Mucosa of descending colon (tissue), 3 donors: Measurements from ENCODE around the gene NKX2-2. TPM values are rescaled to one million over a fixed set of nuclear protein-coding genes. Genes with fewer than 3 reads are reported as not detected.

Experiments used
- ATAC-seq: fragments of 200-7000 bp; cut with Tn5 transposase; one replicate; pipeline ENCODE4 v1.9.1; 2020; ENCODE audit warnings: mild to moderate bottlenecking, moderate library complexity
- DNase-seq, 3 donors: peaks; one replicate each; pipeline ENCODE4 v3.0.0-alpha.2; 2020
- H3K36me3 ChIP-seq: fragments of 200-600 bp; one replicate; pipeline ENCODE4 v1.8.0; 2021; ENCODE audit warnings: low read depth, mild to moderate bottlenecking
- H3K4me1 ChIP-seq: fragments of 200-600 bp; one replicate; pipeline ENCODE4 v1.8.0; 2021; ENCODE audit warnings: low read depth, mild to moderate bottlenecking
- H3K4me3 ChIP-seq: fragments of 200-600 bp; one replicate; pipeline ENCODE4 v1.8.0; 2021; ENCODE audit warnings: mild to moderate bottlenecking
- H3K9me3 ChIP-seq: fragments of 200-600 bp; one replicate; pipeline ENCODE4 v1.8.0; 2021; ENCODE audit warnings: mild to moderate bottlenecking
- intact Hi-C, 2 donors: fragments of 100-400 bp; cut with DNase I in 1 of 2; cut with micrococcal nuclease in 1 of 2; formaldehyde crosslinking; loops; one replicate each; pipeline versions ENCODE4 v1.11.0 to v1.11.1; 2022; cut with DNase I, micrococcal nuclease
- total RNA-seq, 3 donors: library from RNA; stranded (reverse); fragmentation: NEBNext Ultra II Directional in 2 of 3; extraction: Animal tissue kit (Norgen Biotek cat#: 25700) in 2 of 3; gene quantifications; one replicate each; pipeline versions ENCODE4 v1.2.1 to v1.2.4, GENCODE V29; 2021 to 2023
- TF ChIP-seq, protein P1 (sequence below): fragments of 200-600 bp; IDR thresholded peaks from one replicate; pipeline ENCODE4 v1.8.0; 2022; ENCODE audit warnings: antibody characterized with exemption, mild to moderate bottlenecking
- donor health status: DM: no; HTN: no; CAD: no; lungs with moderate emphysema.
- donor health status: DM: no; HTN: no; CAD: no.
- donor health status: DM: no; HTN: yes; CAD: no.

Gene NKX2-2
- total RNA-seq, 3 donors from 2014 or later = 0.22 to 1.8 (median 0.81) TPM

DNA sequence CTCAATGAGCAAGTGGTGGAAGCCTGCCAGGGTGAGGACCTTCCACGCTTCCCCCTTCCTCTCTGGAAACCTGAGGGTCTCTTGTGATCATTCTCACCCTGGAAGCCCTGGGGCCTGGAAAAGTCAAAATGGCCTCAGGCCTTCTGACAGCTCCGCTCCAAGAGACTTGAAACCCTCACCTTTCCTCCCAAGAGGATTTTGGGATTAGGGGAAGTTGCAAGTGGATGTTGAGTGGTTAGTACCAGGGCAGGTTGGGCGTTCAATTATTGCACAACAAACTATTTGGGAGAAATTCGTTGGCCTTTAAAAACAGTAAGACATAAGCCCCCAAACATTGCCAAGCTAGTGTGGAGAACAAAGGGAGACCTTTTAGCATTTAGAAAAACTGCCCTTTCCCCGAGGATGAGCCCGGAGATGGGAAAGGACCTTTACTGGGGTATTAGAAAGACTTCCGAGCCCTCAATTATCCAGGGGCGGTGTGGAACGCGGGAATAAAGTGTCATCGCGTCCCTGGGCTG is 4.7 kb downstream of the NKX2-2 start:
- TF ChIP-seq, protein P1, sequence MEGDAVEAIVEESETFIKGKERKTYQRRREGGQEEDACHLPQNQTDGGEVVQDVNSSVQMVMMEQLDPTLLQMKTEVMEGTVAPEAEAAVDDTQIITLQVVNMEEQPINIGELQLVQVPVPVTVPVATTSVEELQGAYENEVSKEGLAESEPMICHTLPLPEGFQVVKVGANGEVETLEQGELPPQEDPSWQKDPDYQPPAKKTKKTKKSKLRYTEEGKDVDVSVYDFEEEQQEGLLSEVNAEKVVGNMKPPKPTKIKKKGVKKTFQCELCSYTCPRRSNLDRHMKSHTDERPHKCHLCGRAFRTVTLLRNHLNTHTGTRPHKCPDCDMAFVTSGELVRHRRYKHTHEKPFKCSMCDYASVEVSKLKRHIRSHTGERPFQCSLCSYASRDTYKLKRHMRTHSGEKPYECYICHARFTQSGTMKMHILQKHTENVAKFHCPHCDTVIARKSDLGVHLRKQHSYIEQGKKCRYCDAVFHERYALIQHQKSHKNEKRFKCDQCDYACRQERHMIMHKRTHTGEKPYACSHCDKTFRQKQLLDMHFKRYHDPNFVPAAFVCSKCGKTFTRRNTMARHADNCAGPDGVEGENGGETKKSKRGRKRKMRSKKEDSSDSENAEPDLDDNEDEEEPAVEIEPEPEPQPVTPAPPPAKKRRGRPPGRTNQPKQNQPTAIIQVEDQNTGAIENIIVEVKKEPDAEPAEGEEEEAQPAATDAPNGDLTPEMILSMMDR = no peak
- Histone ChIP-seq H3K4me1 (peaks cover 36% of the 10 kb centered on the region), H3K4me3 (no peak overlapping the region), H3K9me3 (no peaks in the 10 kb centered on the region), H3K36me3 (no peaks in the 10 kb centered on the region)
- ATAC-seq (no peak), DNase-seq (no peak)
- intact Hi-C loops = loop anchor here (5.0 to 10.0 kb wide), 3 partner anchors 272 to 674 kb away; no protein-coding TSS in a partner anchor

DNA sequence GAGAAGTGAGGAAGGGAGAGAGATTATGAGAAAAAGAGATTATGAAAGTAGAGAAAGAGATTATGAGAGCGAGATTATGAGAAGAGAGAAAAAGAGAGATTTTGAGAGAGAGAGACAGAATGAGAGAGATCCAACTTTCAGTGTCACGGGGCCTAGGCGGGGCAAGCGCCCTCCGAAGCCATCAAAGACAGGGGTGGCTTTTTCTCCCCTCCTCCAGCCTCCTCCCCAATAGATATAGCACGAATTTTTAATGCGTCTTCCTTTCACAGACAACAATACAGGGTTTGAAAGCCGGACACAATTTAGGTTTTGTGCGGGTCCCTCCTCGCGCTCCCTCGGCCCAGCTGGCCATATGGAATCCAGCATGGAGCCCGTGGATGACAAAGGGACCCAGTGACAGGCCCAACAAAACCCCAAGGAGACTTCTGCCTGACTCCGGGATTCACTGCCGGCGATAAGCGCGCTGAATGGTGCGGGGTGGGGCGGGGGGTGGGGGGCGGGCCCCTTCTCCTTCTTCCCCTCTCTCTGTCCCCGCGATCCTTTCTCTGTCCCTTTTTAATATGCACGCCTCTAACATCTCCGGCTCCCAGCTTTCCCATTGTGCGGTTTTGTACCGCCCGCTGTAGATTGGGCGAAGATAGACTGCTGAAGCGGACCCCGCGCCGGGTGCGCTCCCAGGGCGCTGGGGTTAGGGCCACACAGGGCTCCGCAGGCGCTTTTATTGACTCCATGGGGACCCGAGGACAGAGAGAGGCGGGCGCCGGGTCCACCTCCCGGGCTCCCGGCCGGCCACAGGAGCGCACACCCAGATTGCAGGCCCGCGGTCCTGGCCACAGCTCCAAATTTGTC is 5.4 kb downstream of the NKX2-2 start:
- Histone ChIP-seq H3K9me3 (no peaks in the 10 kb centered on the region), H3K36me3 (no peaks in the 10 kb centered on the region), H3K4me1 (peaks cover 35% of the 10 kb centered on the region), H3K4me3 (no peak overlapping the region)
- ATAC-seq = no peak
- intact Hi-C loops = loop anchor here (5.0 to 10.0 kb wide), 3 partner anchors 271 to 674 kb away; no protein-coding TSS in a partner anchor
- TF ChIP-seq, protein P1 = no peak
- no peak for DNase-seq

DNA sequence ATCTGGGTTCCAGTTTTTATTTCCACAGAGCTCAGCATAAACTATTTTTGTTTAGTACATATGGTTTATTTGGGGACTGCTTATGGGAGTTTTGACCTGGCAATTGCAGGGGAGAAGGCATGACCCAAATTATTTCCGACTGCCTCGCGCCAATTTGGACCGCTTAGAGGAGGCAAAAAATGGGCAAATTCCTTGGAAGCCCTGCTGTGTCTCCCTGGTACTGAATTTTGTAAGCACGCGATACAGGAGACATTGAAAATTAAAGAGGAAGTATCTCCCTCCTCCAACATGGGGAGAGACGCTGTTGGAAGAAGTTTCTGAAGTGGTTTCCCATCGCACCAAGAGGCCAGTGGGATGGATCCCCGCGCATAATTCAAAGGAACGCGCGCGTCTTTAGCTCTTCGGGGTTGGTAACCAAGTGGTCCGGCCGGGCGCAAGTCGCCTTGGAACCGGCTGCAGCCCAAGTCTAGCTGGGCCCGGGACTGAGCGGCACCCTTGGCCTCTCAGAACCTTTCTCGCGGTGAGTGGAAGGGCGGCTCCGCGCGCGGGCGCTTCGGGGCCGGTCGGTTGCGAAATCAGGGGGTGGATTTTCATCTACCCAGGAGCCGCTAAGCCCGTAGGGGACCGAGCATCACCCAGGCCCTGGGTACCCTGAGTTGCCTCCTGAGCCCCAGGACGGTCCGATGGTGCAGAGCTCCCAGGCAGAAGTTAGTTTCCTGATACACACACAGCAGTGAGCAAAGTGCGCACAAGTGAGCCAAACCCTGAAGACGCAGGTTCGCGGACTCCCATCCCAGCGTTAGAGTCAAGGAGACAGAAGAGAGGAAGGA is 6.2 kb downstream of the NKX2-2 start:
- no peak for DNase-seq
- ATAC-seq = no peak
- intact Hi-C loops = loop anchor here (5.0 to 10.0 kb wide), 3 partner anchors 270 to 673 kb away; no protein-coding TSS in a partner anchor

DNA sequence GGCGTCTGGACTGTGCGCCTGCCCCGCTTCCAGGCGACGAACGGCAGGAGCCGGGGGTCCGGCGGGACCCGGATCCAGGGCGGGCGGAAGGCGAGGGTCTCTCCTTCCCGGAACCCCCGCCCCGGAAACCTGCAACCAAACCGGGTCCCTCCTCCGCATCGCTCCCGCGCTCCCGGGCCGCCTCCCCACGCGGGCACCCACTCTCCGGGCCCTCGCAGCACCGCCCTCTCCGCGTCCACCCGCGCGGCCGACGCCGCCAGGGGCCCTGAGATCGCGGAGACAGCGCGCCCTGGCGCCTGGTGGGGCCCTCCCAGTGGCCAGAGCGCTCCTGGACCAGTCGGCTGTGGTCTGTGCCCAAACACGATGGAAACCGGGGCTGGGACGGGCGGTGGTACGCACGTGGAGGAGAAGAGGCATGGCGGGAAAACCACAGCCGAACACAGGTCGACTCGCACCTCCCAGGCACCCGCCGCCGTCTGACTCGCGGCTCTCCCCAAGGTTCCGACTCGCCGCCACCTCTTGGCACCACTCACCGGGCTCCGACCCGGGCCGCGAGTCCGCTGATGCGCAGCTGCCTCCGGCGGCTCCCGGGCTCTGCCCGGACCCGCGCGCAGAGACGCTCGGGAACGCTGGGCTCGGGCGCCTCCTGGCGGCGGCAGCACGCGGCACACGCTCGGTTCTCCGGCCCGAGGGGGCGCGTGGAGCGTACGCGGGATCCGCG is 7.9 kb downstream of the NKX2-2 start:
- Histone ChIP-seq H3K36me3 (no peaks in the 10 kb centered on the region), H3K9me3 (no peaks in the 10 kb centered on the region), H3K4me1 (peaks cover 22% of the 10 kb centered on the region), H3K4me3 (no peak overlapping the region)
- ATAC-seq (peak; percentile 86), DNase-seq (peak in 2 of 3 donors; percentile 63 to 74)
- TF ChIP-seq, protein P1 = peak; percentile 79
- intact Hi-C loops = loop anchor here (5.0 to 10.0 kb wide), 3 partner anchors 269 to 671 kb away; no protein-coding TSS in a partner anchor

More for the DNA sequence above, 6.2 kb downstream of the NKX2-2 start:
- Histone ChIP-seq H3K4me3 (no peak overlapping the region), H3K9me3 (no peaks in the 10 kb centered on the region), H3K36me3 (no peaks in the 10 kb centered on the region), H3K4me1 (peaks cover 32% of the 10 kb centered on the region)
- TF ChIP-seq, protein P1 = no peak
